GM06990 (cell line): Measurements from ENCODE around the gene CCT7.

ENCODE experiments used
- DNase-seq: peaks from one replicate; pipeline ENCODE4 v3.0.0-alpha.2; 2011; ENCODE audit not compliant: insufficient read length; ENCODE audit errors: extremely low read depth
- H3K27me3 ChIP-seq: replicated peaks from 2 replicates; pipeline ENCODE4 v1.6.0; 2011; ENCODE audit warnings: low read length; ENCODE audit not compliant: control insufficient read depth, insufficient read depth
- H3K36me3 ChIP-seq: 2 replicates; pipeline ENCODE4 v1.5.1; 2011; ENCODE audit warnings: low read length; ENCODE audit not compliant: control insufficient read depth, insufficient read depth
- H3K4me3 ChIP-seq: replicated peaks from 2 replicates; pipeline ENCODE4 v1.5.1; 2011; ENCODE audit warnings: low read depth, mild to moderate bottlenecking, control low read depth, low read length
- CTCF ChIP-seq: IDR thresholded peaks from 2 replicates; pipeline ENCODE4 v1.5.1; 2011; ENCODE audit warnings: low read length, control low read depth, mild to moderate bottlenecking, inconsistent platforms; ENCODE audit not compliant: insufficient read depth, poor library complexity, severe bottlenecking

Gene CCT7

GRCh38 chr2:73227086-73227485 lies 7.0 kb upstream of the CCT7 start:
- Histone ChIP-seq H3K27me3 (no peaks in the 10 kb centered on the region), H3K36me3 (peaks cover 20% of the 10 kb centered on the region), H3K4me3 (no peak overlapping the region)
- TF ChIP-seq CTCF, result no peak
- DNase-seq, result no peak

DNA sequence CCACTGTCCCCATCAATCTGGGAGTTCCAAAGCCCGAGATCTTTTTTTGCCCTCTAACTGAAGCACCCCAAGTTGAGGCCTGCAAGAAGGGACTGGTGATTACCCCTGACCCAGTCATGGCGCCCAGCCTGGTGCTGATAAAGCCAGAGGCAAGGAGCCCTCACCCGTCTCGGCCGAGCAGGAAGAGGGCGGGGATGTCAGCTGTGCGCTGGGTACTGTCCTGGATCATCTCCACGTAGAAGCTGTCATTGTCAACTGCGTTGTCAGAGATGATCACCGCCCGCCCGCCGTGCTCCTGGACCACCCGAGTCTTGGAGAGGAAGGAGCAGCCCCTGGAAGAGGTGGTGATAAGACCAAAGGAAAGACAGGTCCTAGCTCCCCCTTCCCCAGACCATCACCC lies 5.5 kb upstream of the CCT7 start:
- Histone ChIP-seq H3K4me3 (no peak overlapping the region), H3K27me3 (no peaks in the 10 kb centered on the region), H3K36me3 (peaks cover 18% of the 10 kb centered on the region)
- no peak for TF ChIP-seq CTCF
- no peak for DNase-seq

DNA sequence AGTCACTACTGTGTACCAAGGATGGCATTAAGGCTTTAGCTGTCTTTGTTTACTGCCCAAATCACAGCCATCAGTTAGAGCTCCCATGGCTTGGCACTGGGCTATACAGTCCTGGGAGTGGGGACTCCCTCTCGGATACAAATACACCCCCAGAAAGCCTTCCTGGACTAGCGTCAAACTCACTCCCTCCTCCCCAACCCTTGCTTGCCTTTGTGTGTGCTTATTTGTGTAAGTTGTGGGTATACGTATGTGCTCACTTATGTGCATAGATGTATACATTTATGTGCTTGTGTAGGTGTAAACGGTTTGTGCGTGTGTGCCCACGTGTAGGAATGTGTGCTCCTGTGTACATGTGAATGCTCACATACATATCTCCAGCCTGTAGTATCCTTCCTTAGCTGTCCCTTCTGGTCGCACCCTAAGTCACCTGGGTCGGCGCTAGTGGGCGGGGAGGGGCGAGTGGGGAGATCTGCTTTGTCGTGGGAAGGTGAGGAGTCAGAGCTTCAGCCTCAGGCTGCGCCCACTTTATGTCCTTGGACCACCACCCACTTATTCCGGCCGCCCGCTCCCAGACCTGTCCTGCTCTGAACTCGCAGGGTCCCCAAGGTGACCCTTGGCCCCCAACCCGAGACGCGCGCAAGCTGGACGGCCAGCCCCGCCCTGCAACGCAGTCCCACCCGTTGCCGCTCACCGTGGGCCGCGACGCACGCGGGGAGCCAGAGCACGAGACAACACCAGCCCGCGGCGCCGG lies 1.5 kb upstream of the CCT7 start:
- Histone ChIP-seq H3K4me3 (peak overlapping the region; percentile 80), H3K36me3 (no peaks in the 10 kb centered on the region; the same call in 1 of the 2 replicates), H3K27me3 (no peaks in the 10 kb centered on the region)
- peak; percentile 13 for TF ChIP-seq CTCF
- no peak for DNase-seq

- DNase-seq, result peak; percentile 97
- no peak for TF ChIP-seq CTCF
Observed at GRCh38 chr2:73233154-73233931, 765 bp upstream of the CCT7 start, which contains the start of gene PRADC1. Gene PRADC1, minus strand, starts transcription at chr2:73233239. Its CDS starts 79 bp downstream, at chr2:73233160.

DNA sequence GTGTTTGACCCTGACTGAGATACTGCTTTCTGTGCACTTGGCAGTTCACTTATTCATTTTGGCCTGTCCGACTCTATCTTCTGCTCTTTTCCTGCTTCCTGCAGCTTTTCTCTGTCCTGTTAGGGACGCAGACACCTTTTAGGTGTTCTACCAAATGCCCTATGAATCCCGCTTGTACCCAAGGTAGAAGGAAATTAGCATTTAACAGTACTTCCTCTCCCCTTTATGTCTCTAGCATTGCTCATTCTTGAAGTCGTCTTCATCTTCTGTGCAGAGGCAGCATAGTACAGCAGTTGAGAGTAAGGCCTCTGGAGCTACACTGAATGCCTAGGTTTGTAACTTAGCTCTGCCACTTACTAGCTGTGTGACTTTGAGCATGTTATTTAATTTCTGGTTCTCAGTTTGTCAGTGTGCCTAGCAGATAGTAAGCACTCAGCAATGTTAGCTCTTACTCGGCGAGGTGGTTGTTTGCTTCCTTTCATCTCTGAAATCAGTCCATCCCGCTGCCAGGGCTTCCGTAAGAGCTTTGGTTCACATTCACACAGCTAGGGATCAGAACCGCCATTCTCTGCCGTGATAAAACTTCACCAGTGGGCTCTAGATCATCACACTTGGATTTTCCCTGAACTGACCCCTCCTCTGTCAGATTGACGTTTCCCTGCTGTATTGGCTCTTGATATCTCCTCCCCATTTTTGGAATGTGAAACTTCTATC lies 1.4 kb downstream of the CCT7 start:
- DNase-seq, result no peak
- H3K36me3 ChIP-seq, result peaks cover 9% of the 10 kb centered on the region

More at GRCh38 chr2:73233154-73233931, 765 bp upstream of the CCT7 start, which contains the start of gene PRADC1:
- H3K36me3 ChIP-seq, result peaks cover 1% of the 10 kb centered on the region; the same call in 1 of the 2 replicates
- no peaks in the 10 kb centered on the region for H3K27me3 ChIP-seq
- peak within 1 kb of the TSS; percentile 97 for H3K4me3 ChIP-seq

More for the DNA sequence above, 1.4 kb downstream of the CCT7 start:
- H3K4me3 ChIP-seq, result peak overlapping the region; percentile 97
- H3K27me3 ChIP-seq, result no peaks in the 10 kb centered on the region
- TF ChIP-seq CTCF, result no peak
